Transverse colon (tissue), 4 donors: ENCODE results near the gene IRX4. TPM values are rescaled to one million over a fixed set of nuclear protein-coding genes. Genes with fewer than 3 reads are reported as not detected.

Experiments
- DNase-seq: peaks from one replicate; pipeline ENCODE4 v3.0.0-alpha.2; 2019
- H3K27ac ChIP-seq, 4 donors: fragments of 200-600 bp; sonication (generic); 2 replicates each; pipeline ENCODE4 v1.5.1; 2016 to 2018; ENCODE audit warnings: inconsistent platforms in 4 of 4
- H3K27me3 ChIP-seq: fragments of 200-600 bp; sonication (generic); 2 replicates; pipeline ENCODE4 v1.5.1; 2017; ENCODE audit warnings: inconsistent platforms
- H3K36me3 ChIP-seq, 4 donors: fragments of 200-600 bp; sonication (generic); 2 replicates each; pipeline ENCODE4 v1.5.1; 2017 to 2019; ENCODE audit warnings: inconsistent platforms in 4 of 4
- H3K4me1 ChIP-seq, 4 donors: fragments of 200-600 bp; sonication (generic); 2 replicates each; pipeline ENCODE4 v1.5.1; 2017 to 2020; ENCODE audit warnings: inconsistent platforms in 4 of 4
- H3K4me3 ChIP-seq, 4 donors: fragments of 200-600 bp; sonication (generic); 1 replicate in 1 of 4; 2 replicates in 3 of 4; pipeline versions ENCODE4 v1.5.1 to v1.6.1; 2017 to 2019; ENCODE audit warnings: inconsistent platforms in 4 of 4
- H3K9me3 ChIP-seq, 2 donors: fragments of 200-600 bp; sonication (generic); 2 replicates each; pipeline ENCODE4 v1.5.1; 2017 to 2019; ENCODE audit warnings: inconsistent platforms in 2 of 2
- CTCF ChIP-seq, 5 experiments: fragments of 200-600 bp in 3 of 5; fragments of 450-650 bp in 2 of 5; sonication (generic) in 3 of 5; IDR thresholded peaks; 1 replicate in 2 of 5; 2 replicates in 3 of 5; pipeline ENCODE4 v1.5.1; 2016 to 2017; ENCODE audit warnings: antibody characterized with exemption in 5 of 5, inconsistent platforms in 3 of 5, mild to moderate bottlenecking in 2 of 5, moderate library complexity in 1 of 5
- EP300 ChIP-seq: sonication (generic); formaldehyde crosslinking; IDR thresholded peaks from one replicate; pipeline ENCODE4 v1.6.1; 2017; ENCODE audit warnings: antibody characterized with exemption, low read depth
- POLR2A ChIP-seq: fragments of 450-650 bp; IDR thresholded peaks from one replicate; pipeline ENCODE4 v1.6.1; 2016; ENCODE audit warnings: antibody characterized with exemption, mild to moderate bottlenecking, moderate library complexity
- POLR2AphosphoS5 ChIP-seq, 3 donors: sonication (generic); formaldehyde crosslinking; IDR thresholded peaks; one replicate each; pipeline ENCODE4 v1.6.1; 2016; ENCODE audit warnings: antibody characterized with exemption in 3 of 3
- WGBS, 2 donors: methylation state at CpG; one replicate each; pipeline ENCODE4 v1.1.5; 2018; ENCODE audit warnings: low coverage in 1 of 2; 5-methylcytosine and 5-hydroxymethylcytosine counted together
- in situ Hi-C, 4 donors: fragments of 200-750 bp; cut with MboI; loops; one replicate each; pipeline versions ENCODE4 v1.15.0 to v1.15.1; 2017; ENCODE audit warnings: low sequenced_read_pairs in 3 of 4, low pct_ligation_motif_present in 1 of 4, low pct_unique_long_range_greater_than_20kb in 1 of 4
- intact Hi-C: fragments of 100-400 bp; cut with DNase I; formaldehyde crosslinking; loops from one replicate; pipeline ENCODE4 v1.15.1; 2023; ENCODE audit warnings: low total_unique reads
- total RNA-seq, 4 donors: library from RNA; depleted of rRNA; stranded (reverse); fragments of >200 nt; gene quantifications; one replicate each; pipeline ENCODE4 v1.1.0, GENCODE V29; 2016

The IRX4 gene
- total RNA-seq, 4 donors from 2014 or later: not detected

- Histone ChIP-seq H3K27ac (no peak overlapping the region), H3K4me1 (no peaks in the 10 kb centered on the region), H3K9me3 (no peaks in the 10 kb centered on the region), H3K4me3 (no peak overlapping the region), H3K36me3 (no peaks in the 10 kb centered on the region), H3K27me3 (no peaks in the 10 kb centered on the region)
- no peak for DNase-seq
- in situ Hi-C loops (no loop called here), intact Hi-C loops (no loop called here)
- WGBS, 2 donors: 81 to 83% methylated on average over 1 of the region's 1 CpG
- TF ChIP-seq EP300 (no peak), POLR2A (no peak), CTCF (IDR thresholded peaks at IDR 0.05) (no peak), POLR2AphosphoS5 (IDR thresholded peaks at IDR 0.05) (no peak)
These were observed 22.4 kb upstream of the IRX4 start for GRCh38 chr5:1905108-1905507.

GRCh38 chr5:1901983-1902382, 19.3 kb upstream of the IRX4 start:
- no peak overlapping the region for H3K4me3 ChIP-seq
- in situ Hi-C loops: no loop called here
- H3K9me3 ChIP-seq: no peaks in the 10 kb centered on the region
- WGBS, 2 donors: 74 to 86% methylated on average over 1 to 5 of the region's 5 CpGs
- H3K27ac ChIP-seq: no peak overlapping the region
- H3K4me1 ChIP-seq: no peaks in the 10 kb centered on the region
- intact Hi-C loops: no loop called here
- TF ChIP-seq POLR2AphosphoS5 (IDR thresholded peaks at IDR 0.05) (no peak), EP300 (no peak), POLR2A (no peak), CTCF (IDR thresholded peaks at IDR 0.05) (no peak)
- no peaks in the 10 kb centered on the region for H3K27me3 ChIP-seq
- no peaks in the 10 kb centered on the region for H3K36me3 ChIP-seq
- DNase-seq: no peak

GRCh38 chr5:1901061-1901460, 18.3 kb upstream of the IRX4 start:
- H3K4me1 ChIP-seq: no peaks in the 10 kb centered on the region
- no peaks in the 10 kb centered on the region for H3K9me3 ChIP-seq
- TF ChIP-seq EP300 (no peak), POLR2AphosphoS5 (IDR thresholded peaks at IDR 0.05) (no peak), POLR2A (no peak), CTCF (IDR thresholded peaks at IDR 0.05) (no peak)
- no peaks in the 10 kb centered on the region for H3K36me3 ChIP-seq
- in situ Hi-C loops (no loop called here), intact Hi-C loops (no loop called here)
- DNase-seq: no peak
- no peak overlapping the region for H3K4me3 ChIP-seq
- no peak overlapping the region for H3K27ac ChIP-seq
- H3K27me3 ChIP-seq: no peaks in the 10 kb centered on the region
- 67 to 91% methylated on average over 1 to 5 of the region's 5 CpGs for WGBS, 2 donors

- no peaks in the 10 kb centered on the region for H3K36me3 ChIP-seq
- H3K27me3 ChIP-seq: no peaks in the 10 kb centered on the region
- no peak overlapping the region for H3K4me3 ChIP-seq
- intact Hi-C loops (no loop called here), in situ Hi-C loops (no loop called here)
- H3K4me1 ChIP-seq: no peaks in the 10 kb centered on the region
- H3K9me3 ChIP-seq: no peaks in the 10 kb centered on the region
- TF ChIP-seq POLR2A (no peak), EP300 (no peak), POLR2AphosphoS5 (IDR thresholded peaks at IDR 0.05) (no peak), CTCF (IDR thresholded peaks at IDR 0.05) (no peak)
- no peak for DNase-seq
- no peak overlapping the region for H3K27ac ChIP-seq
- 48% methylated on average over 3 of the region's 5 CpGs; no CpG with 5 or more reads in 1 of the 2 donors for WGBS, 2 donors
These were observed 16.5 kb upstream of the IRX4 start for GRCh38 chr5:1899201-1899600.
